ENCODE results near the gene SNED1. TPM values are rescaled to one million over a fixed set of nuclear protein-coding genes. Genes with fewer than 3 reads are reported as not detected.

SNED1 gene
- total RNA-seq (2021), result 2.8 and 9.6 TPM in 2 replicates
- Bru-seq, nascent RNA, result percentile 31 among the genes with signal in this experiment
- BruChase-seq, experiment 1, labeled RNA remaining after a 2-hour chase, result percentile 43 among the genes with signal in this experiment
- percentile 28 among the genes with signal in this experiment for BruChase-seq, experiment 2, labeled RNA remaining after a 6-hour chase
- long read RNA-seq, partial matches to known transcripts, result 1 of 8 reads
- long read RNA-seq, other reads (novel, unspliced or antisense), result 7 of 8 reads

- H3K4me2 ChIP-seq, result peak within 1 kb of the TSS; percentile 79
- no peaks in the 10 kb centered on the region for H4K20me1 ChIP-seq (ENCODE audit: insufficient read depth)
- no peaks in the 10 kb centered on the region for H3F3A ChIP-seq (ENCODE audit: insufficient read depth, low read depth)
- H3K79me2 ChIP-seq (ENCODE audit: low read depth), result no peaks in the 10 kb centered on the region
- no peak within 1 kb of the TSS for H3K27ac ChIP-seq
- peak; percentile 64 to 94 for DNase-seq
- H3K27me3 ChIP-seq (ENCODE audit: insufficient read depth, low read depth), result peaks cover 19% of the 10 kb centered on the region
- 0 out of 2 replicates have a peak, but pooled peaks cover 4% of the 10 kb centered on the region for H3K4me1 ChIP-seq (replicated peaks; ENCODE audit: insufficient read depth)
- H3K9me3 ChIP-seq (ENCODE audit: insufficient read depth, low read depth), result 0 out of 2 replicates have a peak, but pooled peaks cover under 1% of the 10 kb centered on the region
- BruUV-seq (replicated peaks), result no TSS peak
- no peaks in the 10 kb centered on the region for H3K36me3 ChIP-seq (ENCODE audit: low read depth)
- H3K9me2 ChIP-seq (ENCODE audit: insufficient read depth), result no peaks in the 10 kb centered on the region
- peak within 1 kb of the TSS; percentile 91 for H2AFZ ChIP-seq
- TF ChIP-seq EZH2 (IDR thresholded peaks at IDR 0.05; ENCODE audit: low read depth) (no peak), CTCF (conservative IDR thresholded peaks at IDR 0.05) (no peak)
- ChIA-PET POLR2A (ENCODE audit: unreplicated experiment) (interaction anchor here (0.5 kb wide), 1 partner anchor 22 kb away, joined by 6 read pairs; no protein-coding TSS in a partner anchor), CTCF (no interaction called here)
- H3K4me3 ChIP-seq, result peak within 1 kb of the TSS; percentile 82
- intact Hi-C loops (cut with micrococcal nuclease; ENCODE audit: unreplicated experiment), result loop anchor here (1.0 to 5.0 kb wide), 3 partner anchors 12 to 64 kb away; no protein-coding TSS in a partner anchor
These were observed at the start of gene SNED1 for GRCh38 chr2:240997856-240998705. Gene SNED1 (plus strand): TSS chr2:240998618. CDS start chr2:240998838, 220 bp downstream.

GRCh38 chr2:240948905-240949790 lies 49.3 kb upstream of the SNED1 start:
- Histone ChIP-seq H3F3A (ENCODE audit: insufficient read depth, low read depth) (no peaks in the 10 kb centered on the region), H3K27ac (no peak overlapping the region), H3K9me2 (ENCODE audit: insufficient read depth) (no peaks in the 10 kb centered on the region), H3K4me1 (replicated peaks; ENCODE audit: insufficient read depth) (no peaks in the 10 kb centered on the region), H3K36me3 (ENCODE audit: low read depth) (no peaks in the 10 kb centered on the region), H2AFZ (no peak overlapping the region), H3K4me3 (no peak overlapping the region), H3K79me2 (ENCODE audit: low read depth) (no peaks in the 10 kb centered on the region), H3K4me2 (no peak overlapping the region), H3K27me3 (ENCODE audit: insufficient read depth, low read depth) (peaks cover 55% of the 10 kb centered on the region), H3K9me3 (ENCODE audit: insufficient read depth, low read depth) (no peaks in the 10 kb centered on the region), H4K20me1 (ENCODE audit: insufficient read depth) (no peaks in the 10 kb centered on the region)
- POLR2A ChIA-PET (ENCODE audit: unreplicated experiment), result no interaction called here
- no TSS peak for BruUV-seq (replicated peaks)
- CTCF ChIA-PET, result no interaction called here
- TF ChIP-seq CTCF (conservative IDR thresholded peaks at IDR 0.05) (no peak), EZH2 (IDR thresholded peaks at IDR 0.05; ENCODE audit: low read depth) (no peak)
- no peak for DNase-seq
- intact Hi-C loops (cut with micrococcal nuclease; ENCODE audit: unreplicated experiment), result no loop called here

All from PC-9 (cell line).